HG03442 (cell line): ENCODE results near the gene LAMB2.

Experiments
- ATAC-seq: cut with Tn5 transposase; IDR thresholded peaks from one replicate; pipeline ENCODE4 v1.9.1; 2021; ENCODE audit warnings: mild to moderate bottlenecking, moderate library complexity; ENCODE audit not compliant: unreplicated experiment

The LAMB2 gene

GRCh38 chr3:49079270-49079669 is 53.6 kb downstream of the LAMB2 start:
- no peak for ATAC-seq

GRCh38 chr3:49076646-49077045 is 56.2 kb downstream of the LAMB2 start:
- no peak for ATAC-seq

GRCh38 chr3:49076116-49076515 is 56.7 kb downstream of the LAMB2 start:
- ATAC-seq = no peak
